ENCODE measurements around the gene TDRD7.

DNA sequence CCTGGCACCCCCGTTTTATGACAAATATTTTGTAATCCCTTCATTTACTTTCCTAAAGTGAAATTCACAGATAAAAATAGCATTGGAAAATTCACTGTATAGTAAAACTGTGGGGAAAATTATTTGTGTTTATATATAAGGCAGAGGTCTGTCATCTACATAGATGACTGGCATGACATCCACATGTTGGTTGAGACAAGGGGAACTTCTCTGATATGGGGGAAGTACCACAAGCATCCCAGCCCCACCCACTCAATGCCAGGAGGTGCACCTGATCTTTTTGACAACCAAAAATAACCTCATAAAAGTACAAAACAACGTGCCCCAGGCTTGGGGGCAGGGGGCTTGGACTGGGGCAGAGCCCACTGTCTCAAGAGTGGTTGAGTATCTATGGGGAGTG, 6.3 kb upstream of the TDRD7 start:
- TF ChIP-seq, protein P1, sequence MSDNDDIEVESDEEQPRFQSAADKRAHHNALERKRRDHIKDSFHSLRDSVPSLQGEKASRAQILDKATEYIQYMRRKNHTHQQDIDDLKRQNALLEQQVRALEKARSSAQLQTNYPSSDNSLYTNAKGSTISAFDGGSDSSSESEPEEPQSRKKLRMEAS (IDR thresholded peaks at IDR 0.05; ENCODE audit: low read depth), result no peak
- TF ChIP-seq, protein P2, sequence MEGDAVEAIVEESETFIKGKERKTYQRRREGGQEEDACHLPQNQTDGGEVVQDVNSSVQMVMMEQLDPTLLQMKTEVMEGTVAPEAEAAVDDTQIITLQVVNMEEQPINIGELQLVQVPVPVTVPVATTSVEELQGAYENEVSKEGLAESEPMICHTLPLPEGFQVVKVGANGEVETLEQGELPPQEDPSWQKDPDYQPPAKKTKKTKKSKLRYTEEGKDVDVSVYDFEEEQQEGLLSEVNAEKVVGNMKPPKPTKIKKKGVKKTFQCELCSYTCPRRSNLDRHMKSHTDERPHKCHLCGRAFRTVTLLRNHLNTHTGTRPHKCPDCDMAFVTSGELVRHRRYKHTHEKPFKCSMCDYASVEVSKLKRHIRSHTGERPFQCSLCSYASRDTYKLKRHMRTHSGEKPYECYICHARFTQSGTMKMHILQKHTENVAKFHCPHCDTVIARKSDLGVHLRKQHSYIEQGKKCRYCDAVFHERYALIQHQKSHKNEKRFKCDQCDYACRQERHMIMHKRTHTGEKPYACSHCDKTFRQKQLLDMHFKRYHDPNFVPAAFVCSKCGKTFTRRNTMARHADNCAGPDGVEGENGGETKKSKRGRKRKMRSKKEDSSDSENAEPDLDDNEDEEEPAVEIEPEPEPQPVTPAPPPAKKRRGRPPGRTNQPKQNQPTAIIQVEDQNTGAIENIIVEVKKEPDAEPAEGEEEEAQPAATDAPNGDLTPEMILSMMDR (IDR thresholded peaks at IDR 0.05), result no peak
- TF ChIP-seq, protein P3, sequence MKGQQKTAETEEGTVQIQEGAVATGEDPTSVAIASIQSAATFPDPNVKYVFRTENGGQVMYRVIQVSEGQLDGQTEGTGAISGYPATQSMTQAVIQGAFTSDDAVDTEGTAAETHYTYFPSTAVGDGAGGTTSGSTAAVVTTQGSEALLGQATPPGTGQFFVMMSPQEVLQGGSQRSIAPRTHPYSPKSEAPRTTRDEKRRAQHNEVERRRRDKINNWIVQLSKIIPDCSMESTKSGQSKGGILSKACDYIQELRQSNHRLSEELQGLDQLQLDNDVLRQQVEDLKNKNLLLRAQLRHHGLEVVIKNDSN (IDR thresholded peaks at IDR 0.05; ENCODE audit: borderline replicate concordance, low read depth), result no peak
- TF ChIP-seq ELF1 (IDR thresholded peaks at IDR 0.05), result no peak
- TF ChIP-seq RFX5 (IDR thresholded peaks at IDR 0.05; ENCODE audit: low read length), result no peak
- no peak for TF ChIP-seq RCOR1 (IDR thresholded peaks at IDR 0.05; ENCODE audit: low read length)
- TF ChIP-seq, protein P4, sequence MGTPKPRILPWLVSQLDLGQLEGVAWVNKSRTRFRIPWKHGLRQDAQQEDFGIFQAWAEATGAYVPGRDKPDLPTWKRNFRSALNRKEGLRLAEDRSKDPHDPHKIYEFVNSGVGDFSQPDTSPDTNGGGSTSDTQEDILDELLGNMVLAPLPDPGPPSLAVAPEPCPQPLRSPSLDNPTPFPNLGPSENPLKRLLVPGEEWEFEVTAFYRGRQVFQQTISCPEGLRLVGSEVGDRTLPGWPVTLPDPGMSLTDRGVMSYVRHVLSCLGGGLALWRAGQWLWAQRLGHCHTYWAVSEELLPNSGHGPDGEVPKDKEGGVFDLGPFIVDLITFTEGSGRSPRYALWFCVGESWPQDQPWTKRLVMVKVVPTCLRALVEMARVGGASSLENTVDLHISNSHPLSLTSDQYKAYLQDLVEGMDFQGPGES (IDR thresholded peaks at IDR 0.05; ENCODE audit: low read depth, low read length), result no peak
- TF ChIP-seq, protein P5, sequence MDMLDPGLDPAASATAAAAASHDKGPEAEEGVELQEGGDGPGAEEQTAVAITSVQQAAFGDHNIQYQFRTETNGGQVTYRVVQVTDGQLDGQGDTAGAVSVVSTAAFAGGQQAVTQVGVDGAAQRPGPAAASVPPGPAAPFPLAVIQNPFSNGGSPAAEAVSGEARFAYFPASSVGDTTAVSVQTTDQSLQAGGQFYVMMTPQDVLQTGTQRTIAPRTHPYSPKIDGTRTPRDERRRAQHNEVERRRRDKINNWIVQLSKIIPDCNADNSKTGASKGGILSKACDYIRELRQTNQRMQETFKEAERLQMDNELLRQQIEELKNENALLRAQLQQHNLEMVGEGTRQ (IDR thresholded peaks at IDR 0.05; ENCODE audit: borderline replicate concordance, low read depth, low read length), result no peak
- no peak for TF ChIP-seq EZH2phosphoT487 (IDR thresholded peaks at IDR 0.05; ENCODE audit: borderline replicate concordance, low read depth)

Measured in SK-N-SH (cell line).